HG03342 (cell line): ENCODE data around the gene FAM47E.
A peak's percentile ranks its signal among the peaks of the same experiment; 100 is the strongest.

Experiments used
- ATAC-seq: cut with Tn5 transposase; IDR thresholded peaks from one replicate; pipeline ENCODE4 v1.9.1; 2021; ENCODE audit warnings: mild to moderate bottlenecking, moderate library complexity; ENCODE audit not compliant: unreplicated experiment

FAM47E gene

DNA sequence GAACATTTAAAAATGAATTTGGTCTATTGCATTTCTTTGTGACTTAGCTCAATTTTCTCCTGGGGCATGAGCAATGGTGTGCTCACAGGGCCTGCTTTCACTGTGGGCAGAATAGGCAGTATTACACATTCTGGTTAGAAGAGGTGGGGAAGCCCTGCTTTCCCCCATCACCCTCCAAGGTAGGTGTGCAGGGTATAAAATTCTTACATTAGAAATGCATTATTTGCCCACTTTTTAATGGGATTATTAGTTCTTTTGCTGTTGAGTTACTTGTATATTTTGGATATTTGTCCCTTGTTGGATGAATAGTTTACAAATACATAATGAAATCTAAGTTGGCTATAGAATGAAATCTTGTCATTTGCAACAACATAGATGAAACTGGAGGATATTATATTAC is 46.7 kb downstream of the FAM47E start:
- ATAC-seq: no peak

DNA sequence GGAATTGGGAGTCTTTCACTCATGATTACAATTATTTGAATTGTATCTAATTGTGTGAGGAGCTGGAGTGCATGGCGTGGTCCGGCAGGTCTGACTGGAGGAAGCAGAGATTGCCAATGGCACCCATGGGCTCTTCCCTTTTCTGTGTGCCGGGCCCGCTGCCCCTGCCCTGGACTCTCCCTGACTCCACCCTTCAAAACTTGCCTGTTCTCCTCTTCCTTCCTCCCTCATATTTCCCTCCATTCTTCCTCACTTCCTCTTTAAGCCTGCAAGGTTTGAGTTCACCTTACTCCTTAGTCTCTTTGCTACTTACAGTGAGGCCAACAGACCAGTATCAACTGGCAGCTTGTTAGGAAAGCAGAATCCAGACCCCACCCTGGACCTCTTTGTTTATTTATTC is 48.5 kb downstream of the FAM47E start:
- ATAC-seq: no peak

DNA sequence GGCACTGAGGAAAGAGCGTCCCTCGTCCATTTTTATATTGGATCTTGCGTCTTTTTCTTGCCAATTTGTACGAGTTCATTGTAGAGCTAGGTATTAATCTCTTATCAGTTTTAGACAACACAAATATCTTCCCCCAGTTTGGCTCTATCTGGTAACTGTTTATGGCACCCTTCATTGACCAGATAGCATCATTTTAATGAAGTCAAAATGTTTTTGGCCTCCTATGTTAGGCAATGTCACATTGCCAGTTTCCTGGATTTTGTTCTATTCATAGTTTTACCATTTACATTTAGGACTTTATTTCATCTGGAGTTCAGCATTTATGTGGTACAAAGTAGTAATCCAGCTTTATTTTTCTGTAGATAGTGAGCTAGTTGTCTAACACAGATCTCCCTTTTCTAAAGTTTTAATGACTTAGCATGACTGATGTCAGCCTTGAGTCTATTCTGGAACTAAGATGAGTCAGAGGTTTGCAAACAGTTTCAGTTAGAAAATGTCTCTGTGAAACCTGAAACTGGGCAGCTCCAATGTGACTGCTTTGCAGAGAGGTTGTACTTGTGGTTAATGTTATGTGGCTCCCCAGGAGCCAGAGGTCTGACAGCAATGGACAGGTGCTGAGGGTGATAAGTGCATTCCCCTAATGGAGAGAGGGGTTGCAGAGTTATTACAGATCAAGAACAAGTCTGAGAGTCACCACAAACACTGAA is 49.7 kb downstream of the FAM47E start:
- peak; percentile 97 for ATAC-seq

DNA sequence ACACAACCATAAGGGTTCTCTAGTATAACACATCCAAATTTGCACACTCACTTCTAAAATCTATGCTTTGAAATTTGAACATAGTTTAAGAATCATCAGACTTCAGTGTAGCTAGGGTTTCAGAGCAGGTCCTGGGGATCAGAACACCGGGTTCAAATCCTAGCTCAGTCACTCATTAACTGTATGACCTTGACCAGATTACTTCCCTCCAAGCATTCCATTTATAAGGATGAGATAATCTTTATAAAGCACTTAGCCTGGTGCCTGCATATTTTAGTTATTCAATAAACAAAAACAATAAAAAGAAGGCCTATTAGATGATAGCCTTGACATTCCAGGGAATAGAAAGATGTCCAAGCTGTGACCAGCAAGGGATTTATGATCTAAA is 50.2 kb downstream of the FAM47E start:
- no peak for ATAC-seq

DNA sequence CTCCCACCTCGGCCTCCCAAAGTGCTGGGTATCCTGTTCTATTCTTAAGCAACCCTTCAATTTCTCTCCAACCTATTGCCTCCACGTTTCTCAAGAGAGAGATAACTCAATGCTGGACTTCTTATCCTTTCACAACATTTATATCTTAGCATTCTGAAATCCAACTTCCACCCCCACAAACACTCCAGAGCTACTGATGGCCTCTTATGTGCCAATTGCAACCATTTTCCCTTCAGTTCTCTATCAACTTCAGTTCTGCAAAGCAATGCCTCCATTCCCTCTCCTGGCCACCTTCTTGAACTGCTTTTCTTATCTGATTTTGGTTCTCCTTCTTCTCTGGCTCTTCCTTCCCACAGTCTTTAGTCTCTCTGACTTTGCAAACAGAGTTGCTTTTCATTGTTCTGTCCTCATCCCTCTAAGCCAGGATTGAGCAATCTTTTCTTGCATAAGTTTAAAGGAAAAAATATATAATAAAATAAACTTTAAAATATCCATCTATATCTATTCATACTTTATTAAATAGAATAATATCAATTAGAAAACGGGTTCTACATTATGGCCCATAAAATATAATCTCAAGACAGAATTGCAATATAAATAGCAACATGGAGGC is 51.4 kb downstream of the FAM47E start:
- ATAC-seq: no peak

DNA sequence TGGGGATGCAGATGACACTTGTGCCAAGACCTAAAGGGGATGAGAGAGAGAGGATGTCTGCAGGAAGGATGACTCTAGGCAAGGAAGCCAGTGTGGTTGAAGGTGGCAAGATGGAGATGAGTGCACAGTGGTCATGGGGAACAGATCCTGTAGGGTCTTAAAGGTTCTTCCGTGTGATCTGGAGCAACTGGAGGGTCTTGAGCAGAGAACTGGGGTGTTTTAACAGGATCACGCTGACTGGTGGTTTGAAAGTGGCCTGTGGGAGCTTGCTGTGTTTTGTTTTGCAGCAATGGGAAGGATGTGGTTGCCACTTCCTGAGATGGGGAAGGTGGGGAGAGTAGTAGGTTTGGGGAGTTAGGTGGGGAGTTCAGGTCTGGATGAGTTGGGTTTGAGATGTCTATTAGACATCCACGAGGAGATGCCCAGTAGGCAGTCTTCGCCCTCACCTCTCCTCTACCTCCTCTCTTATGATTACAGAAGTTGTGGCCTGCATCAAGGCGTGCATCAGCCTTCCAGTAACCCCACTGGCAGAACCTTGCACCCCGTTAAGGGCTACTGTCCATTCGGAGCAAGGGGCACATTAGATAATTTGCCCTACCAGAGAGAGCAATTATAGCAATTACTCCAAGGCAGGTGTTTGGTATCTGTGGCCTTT is 53.6 kb downstream of the FAM47E start:
- no peak for ATAC-seq

DNA sequence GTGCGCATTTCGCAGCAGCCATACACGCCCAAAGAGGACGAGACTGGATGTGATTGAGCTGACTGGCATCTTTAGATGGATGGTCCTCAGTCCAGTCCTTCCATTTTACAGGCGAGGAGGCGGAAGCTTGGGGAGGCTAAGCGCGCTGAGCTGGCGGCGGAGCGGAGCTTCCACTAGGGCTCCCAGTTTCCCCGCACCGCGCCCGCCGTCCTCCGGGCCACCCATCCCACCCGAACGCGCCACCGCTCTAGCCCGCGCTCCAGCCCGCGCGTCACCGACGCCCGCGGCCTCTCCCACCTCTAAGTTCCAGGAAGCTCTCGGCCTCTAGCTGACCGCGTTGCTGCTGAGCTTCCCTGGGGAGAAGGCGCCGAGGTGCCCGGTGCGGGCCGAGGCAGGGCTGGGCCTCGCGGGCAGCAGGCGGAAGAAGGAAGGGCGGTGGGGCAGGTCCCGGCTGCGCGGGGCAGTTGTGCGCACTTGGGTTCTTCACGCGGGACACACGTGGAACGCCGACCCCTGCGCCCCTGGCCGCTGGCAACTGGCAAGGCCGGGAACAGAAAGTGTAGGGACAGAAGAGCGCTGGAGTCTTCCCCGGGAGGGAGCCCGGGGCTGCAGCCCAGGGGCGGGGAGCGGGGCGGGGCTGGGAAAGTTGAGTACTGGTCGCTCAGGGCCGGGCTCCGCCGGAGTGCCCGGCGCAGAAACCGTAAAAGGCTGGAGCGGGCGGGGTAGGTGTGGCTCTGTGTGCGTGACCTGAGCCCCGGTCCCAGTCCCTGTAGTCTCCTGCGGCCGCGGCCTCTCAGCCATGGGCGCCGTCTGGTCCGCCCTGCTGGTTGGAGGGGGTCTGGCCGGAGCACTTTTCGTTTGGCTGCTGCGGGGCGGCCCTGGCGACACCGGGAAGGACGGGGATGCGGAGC is 54.7 kb downstream of the FAM47E start, which contains the start of gene STBD1:
Gene STBD1 (plus strand): TSS at position 763 of the 911 bp plus-strand sequence. CDS start 37 bp downstream, at position 800.
- ATAC-seq: no peak

DNA sequence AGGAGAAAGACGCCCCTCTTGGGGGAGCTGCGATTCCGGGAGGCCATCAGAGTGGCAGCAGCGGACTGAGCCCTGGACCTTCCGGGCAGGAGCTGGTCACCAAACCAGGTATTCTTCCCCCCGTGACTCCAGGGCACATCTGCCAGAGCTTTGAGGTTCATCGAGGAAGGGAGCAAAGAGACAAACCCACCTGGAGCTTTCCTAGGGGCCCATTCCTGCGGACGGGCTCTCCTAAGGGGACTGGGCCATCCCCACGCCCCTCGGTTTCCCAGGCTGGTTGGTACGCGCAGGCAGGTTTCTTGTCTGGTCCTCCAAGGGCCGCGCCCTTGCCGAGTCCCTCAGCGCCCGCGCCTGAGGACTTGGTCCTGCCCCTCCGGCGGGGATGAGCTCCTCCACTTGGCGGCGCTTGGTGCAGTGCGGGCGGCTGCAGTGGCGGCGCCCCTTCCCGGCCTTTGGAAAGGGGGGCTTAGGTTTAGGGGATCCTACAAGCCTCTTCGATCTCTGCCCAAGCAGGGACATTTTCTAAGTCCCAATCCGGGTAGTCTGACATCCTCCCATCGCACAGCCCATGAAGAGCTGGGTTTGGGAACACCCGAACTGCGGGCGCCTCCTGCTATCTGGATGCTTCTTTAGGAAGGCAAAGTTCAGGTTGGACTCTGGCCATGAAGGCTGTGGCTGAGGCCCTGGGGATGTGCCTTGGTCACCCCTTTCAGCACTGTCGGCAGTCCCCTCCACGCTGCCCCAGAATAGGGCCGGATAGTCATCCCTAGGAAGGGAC is 55.5 kb downstream of the FAM47E start:
- no peak for ATAC-seq

DNA sequence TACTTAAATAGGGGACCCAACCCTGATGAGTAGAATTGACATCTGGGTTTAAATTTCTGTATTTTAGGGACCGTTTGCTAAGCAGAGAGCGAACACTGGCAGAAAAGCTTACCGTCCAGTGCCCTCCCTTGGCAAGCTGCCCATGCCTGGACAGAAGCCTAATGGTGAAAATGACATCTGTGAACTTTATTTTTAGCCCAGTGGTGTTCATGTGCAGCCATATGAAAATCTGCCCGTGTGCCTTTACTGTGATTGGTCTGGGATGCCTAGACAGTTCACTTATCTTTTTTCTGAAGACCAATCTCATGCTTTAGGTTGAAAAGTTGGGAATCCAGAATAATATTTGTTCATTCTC is 56.1 kb downstream of the FAM47E start:
- ATAC-seq: no peak

DNA sequence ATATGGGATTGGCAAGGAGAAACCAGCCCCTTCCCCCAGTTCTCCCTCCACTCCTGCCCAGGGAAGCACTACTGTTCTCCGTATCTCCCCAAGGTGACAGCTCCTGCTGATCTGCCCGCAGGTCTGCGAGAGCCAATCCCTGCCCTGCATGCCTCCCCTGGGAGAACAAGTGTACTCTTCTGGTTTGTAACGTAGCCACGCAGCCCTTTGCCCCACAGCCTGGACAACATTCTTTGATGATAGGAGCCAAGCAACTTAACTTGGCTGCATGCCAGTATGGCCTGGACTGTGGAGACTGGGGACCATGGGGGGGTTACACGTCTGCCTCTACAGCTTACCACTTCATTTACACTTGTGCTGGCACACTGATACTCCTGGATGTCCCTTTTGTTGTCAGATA is 57.0 kb downstream of the FAM47E start:
- ATAC-seq: no peak

DNA sequence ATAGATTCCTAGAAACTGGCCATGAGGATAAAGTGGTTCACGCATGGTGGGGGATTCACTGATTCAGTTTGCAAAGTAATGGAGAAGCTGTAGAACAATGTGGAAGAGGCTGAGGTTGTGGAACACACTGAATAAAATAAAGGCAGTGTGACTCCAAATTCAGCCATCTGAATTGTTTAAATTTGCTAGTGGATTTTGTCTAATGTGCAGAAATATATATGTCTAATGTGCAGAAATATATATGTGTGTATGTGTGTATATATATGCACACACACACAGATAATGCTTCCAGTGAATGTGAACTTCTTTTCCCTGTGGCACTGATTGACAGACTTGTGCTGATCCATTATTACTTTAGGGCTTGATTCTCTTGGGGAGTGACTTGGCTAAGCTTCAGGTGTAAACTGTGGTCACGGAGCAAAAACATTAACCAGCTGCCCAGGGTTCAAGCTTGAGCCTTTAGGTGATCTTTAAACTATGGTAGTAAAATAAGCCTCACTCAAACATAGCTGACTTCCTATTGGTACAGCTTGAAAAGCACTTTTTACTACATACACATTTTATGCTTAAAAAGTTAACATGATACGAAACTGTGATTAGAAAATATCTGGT is 58.5 kb downstream of the FAM47E start:
- no peak for ATAC-seq

DNA sequence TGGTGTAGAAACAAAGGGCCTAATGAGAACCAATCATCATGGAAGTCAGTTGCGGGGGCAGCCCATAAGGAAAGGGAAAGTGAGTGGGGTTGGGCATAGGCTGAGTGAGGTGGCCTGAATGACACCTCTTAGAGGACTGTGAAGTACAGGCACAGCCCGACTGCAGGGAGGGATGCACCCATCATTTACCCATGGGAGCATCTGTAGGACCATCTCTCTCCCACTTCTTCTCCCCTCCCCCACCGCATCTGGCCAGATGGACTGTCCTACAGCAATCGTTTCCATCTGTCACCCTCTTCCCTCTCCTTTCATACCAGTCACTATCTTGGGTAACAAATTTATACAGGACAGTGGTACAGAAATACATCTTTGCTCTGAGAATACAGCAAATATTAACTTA is 59.2 kb downstream of the FAM47E start:
- ATAC-seq: no peak

DNA sequence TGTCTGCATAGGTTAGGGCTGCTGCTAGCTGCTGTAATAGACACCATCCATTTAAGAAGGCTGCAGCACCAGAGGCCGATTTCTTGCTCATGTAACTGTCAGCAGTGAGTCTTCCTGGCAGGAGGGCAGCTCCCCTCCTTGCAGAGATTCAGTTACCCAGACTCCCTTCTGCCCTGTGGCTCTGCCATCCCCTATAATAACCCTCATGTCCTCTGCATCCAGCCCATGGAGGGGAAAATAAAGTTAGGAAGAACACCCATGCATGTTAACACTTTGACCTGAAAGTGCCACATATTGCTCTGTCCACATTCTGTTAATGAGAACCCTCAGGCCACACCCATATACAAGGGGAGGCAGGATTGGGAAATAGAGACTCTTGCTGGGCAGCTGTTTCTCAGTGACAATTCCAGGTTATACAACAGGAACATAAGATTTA is 60.4 kb downstream of the FAM47E start:
- ATAC-seq: no peak

DNA sequence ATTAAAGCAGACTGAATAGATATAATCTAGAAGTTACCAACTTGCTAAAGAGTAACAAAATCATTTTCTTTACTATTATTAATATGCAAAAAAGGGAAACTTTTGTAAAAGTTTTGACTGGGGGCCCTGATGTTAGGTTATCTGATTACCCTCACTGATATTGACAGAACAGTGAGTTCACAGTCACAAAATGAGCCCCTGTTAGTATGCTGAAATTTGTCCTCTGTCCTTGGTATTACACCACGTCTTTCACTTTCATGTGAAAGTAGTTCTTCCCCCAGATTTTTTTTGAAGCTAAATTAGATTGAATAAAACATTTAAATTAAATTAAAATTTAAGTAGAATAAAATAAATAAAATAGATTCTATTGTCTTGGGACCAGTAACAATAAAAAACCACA is 60.9 kb downstream of the FAM47E start:
- no peak for ATAC-seq

DNA sequence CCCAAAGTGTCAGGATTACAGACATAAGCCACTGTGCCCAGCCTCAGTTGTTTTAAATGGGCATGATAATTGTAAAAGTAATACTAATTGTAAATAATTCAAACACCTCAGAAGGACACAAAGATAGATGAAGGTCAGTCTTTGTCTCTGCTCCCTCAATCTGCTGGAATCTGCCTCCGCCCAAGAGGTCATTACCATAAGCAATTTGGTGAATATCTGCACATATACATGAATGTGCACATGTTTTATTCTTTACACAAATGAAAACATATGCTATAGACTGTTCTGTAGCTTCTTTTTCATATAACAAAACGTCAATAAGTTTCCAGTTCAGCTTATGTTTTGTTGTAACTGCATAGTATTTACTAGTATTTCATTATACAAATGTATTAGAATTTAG is 62.0 kb downstream of the FAM47E start:
- ATAC-seq: no peak

DNA sequence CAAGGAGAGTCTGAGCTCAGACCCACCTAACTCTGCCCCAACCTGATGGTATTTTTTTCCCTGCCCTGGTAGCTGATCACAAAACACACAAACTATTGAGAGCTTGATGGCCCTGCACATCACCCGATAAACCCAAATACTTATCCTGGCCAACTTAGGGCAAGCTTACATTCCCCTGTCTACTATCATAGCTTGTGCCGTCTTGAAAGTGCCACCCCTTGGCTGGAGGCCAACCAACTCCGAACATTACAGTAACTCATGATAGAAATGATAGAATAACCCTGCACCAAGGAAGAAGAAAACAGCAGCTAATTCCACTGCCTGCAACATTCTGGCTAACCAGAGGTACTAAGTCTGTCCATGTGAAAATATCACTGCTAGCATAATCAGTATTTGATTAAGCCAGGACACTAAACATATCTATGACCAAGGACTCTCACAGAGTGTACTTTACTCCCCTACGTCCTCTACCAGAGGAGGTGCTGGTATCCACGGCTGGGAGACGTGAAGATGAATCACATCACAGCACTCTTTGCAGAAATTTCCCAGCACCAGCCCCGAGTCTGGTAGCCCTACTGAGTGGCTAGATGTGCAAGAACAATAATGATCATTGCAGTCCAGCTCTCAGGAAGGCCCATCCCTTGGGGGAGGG is 63.9 kb downstream of the FAM47E start:
- ATAC-seq: no peak

DNA sequence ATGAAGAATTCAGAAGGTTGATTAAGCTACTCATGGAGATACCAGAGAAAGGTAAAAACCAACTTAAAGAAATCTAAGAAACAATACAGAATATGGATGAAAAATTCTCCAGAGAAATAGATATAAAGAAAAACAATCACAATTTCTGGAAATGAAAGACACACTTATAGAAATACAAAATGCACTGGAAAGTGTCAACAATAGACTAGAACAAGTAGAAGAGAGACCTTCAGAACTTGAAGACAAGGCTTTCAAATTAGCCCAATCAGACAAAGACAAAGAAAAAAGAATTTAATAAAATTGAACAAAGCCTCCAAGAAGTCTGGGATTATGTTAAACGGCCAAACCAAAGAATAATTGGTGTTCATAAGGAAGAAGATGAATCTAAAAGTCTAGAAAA is 64.6 kb downstream of the FAM47E start:
- no peak for ATAC-seq

DNA sequence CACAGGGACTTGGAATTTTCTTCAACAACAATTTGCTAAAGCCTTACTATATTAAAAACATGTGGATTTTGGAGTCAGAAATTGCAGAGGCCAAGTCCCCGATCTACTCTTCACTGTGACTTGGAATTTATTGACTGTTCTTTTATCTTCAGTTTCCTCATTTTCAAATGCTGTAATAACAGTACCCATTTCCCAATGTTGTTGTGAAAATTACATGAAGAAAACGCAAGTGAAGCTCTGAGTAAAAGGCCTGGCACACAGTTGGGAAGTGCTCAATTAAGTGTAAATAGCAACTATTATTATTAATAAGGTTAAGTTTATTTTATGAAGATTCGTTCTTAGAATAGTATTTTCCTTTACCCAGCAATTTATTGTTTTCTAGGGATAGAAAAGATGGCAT is 70.7 kb downstream of the FAM47E start:
- no peak for ATAC-seq

DNA sequence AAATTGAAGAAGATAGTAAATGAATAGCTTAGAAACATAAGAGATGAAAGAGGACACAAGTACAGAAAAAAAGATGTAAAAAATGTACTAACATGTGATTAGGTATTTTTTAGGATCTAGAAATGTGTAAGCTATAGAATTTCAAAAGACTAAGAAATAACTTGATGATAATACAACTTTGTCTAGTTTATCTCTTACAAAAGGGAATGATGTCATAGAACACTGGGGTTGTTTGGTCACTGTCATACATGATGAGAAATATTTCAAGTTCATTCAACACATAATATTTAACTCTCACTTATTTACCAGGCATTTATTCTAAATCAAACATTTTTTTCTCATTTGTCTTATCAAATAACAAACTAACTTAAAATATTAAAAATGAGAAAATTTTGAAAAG is 73.6 kb downstream of the FAM47E start:
- no peak for ATAC-seq

DNA sequence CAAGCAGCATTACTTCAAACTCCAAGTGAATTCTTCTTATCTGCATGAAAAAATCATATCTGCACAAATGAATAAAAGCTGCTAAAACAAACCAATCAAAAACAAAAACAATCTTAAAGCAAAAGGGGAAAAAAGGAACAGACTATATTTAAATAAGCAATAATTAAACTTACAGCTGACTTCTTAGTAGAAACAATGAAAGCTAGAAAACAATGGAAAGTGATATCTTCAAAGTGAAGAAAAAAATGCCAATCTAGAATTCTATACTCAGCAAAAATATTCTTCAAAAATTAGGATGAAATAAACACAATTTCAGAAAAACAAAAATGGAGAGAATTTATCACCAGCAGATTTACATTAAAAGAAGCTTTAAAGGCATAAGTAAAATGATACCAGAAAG is 75.0 kb downstream of the FAM47E start:
- ATAC-seq: no peak
